Measurements from ENCODE around the gene PDAP1. TPM values are rescaled to one million over a fixed set of nuclear protein-coding genes. Genes with fewer than 3 reads are reported as not detected.

PDAP1 gene
- total RNA-seq, 4 donors from 2014 or later, result 47.2 to 68.5 (median 48.3) TPM

DNA sequence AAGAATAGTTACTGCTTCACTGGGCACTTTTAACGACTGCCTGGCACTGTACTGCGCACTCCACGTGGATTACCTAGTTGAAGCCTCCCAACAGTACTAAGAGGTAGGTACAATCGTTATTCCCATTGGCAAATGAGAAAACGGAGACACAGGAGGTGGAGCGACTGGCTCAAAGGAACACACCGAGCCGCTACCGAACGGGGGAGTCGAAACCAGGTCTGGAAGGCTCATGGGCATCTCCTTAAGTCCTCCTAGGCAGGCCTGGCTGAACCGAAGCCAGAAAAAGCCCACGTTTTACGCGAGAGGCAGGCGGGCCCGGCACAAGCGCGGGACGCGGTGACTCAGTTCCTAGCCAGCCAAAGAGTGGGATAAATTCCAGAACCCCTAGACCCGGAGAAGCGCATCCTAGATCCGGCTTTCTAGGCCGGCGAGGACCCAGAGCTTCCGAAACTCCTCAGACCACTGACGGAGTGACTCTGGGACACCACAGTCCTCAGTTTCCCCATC, 472 bp downstream of the PDAP1 start:
- H3K27ac ChIP-seq, result peak overlapping the region; percentile 95
- DNase-seq (ENCODE audit: low spot score in 2 of 2), result peak in 1 of 2 donors; percentile 88
- TF ChIP-seq POLR2A (IDR thresholded peaks at IDR 0.05) (no peak), POLR2AphosphoS5 (IDR thresholded peaks at IDR 0.05) (no peak), EP300 (IDR thresholded peaks at IDR 0.05) (no peak)
- TF ChIP-seq, protein P1, sequence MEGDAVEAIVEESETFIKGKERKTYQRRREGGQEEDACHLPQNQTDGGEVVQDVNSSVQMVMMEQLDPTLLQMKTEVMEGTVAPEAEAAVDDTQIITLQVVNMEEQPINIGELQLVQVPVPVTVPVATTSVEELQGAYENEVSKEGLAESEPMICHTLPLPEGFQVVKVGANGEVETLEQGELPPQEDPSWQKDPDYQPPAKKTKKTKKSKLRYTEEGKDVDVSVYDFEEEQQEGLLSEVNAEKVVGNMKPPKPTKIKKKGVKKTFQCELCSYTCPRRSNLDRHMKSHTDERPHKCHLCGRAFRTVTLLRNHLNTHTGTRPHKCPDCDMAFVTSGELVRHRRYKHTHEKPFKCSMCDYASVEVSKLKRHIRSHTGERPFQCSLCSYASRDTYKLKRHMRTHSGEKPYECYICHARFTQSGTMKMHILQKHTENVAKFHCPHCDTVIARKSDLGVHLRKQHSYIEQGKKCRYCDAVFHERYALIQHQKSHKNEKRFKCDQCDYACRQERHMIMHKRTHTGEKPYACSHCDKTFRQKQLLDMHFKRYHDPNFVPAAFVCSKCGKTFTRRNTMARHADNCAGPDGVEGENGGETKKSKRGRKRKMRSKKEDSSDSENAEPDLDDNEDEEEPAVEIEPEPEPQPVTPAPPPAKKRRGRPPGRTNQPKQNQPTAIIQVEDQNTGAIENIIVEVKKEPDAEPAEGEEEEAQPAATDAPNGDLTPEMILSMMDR (IDR thresholded peaks at IDR 0.05), result no peak
- 0% methylated on average over 11 of the region's 28 CpGs for WGBS
- no peaks in the 10 kb centered on the region for H3K27me3 ChIP-seq
- H3K4me3 ChIP-seq, result peak overlapping the region; percentile 92
- H3K36me3 ChIP-seq, result peaks cover 46% of the 10 kb centered on the region
- peaks cover 56% of the 10 kb centered on the region for H3K4me1 ChIP-seq
- no peaks in the 10 kb centered on the region for H3K9me3 ChIP-seq

DNA sequence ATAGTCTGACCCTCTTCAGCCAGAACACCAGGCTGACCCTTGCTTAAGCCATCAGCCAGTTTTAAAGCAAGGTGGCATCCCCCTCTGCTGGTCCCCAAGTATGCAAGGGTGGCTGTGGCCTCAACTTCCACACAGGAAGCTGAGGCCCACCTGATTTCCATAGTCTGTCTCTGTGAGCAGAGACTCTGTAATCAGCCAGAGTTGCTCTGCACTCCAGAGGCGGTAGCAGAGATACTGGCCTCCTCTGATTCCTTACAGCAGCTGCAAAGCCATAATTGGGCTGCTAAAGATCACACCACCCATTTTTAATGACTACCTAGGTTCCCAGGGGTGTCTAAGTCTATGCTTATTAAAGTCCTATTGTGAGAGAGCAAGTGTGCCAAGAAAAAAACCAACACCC, 1.8 kb downstream of the PDAP1 start:
- Histone ChIP-seq H3K36me3 (peaks cover 44% of the 10 kb centered on the region), H3K27me3 (no peaks in the 10 kb centered on the region), H3K27ac (no peak overlapping the region), H3K4me1 (peaks cover 56% of the 10 kb centered on the region), H3K9me3 (no peaks in the 10 kb centered on the region), H3K4me3 (no peak overlapping the region)
- TF ChIP-seq POLR2AphosphoS5 (IDR thresholded peaks at IDR 0.05), result no peak
- TF ChIP-seq POLR2A (IDR thresholded peaks at IDR 0.05), result no peak
- no peak for TF ChIP-seq EP300 (IDR thresholded peaks at IDR 0.05)
- TF ChIP-seq, protein P1 (IDR thresholded peaks at IDR 0.05), result no peak
- WGBS, result 63% methylated on average over 1 of the region's 1 CpG
- no peak for DNase-seq (ENCODE audit: low spot score in 2 of 2)

DNA sequence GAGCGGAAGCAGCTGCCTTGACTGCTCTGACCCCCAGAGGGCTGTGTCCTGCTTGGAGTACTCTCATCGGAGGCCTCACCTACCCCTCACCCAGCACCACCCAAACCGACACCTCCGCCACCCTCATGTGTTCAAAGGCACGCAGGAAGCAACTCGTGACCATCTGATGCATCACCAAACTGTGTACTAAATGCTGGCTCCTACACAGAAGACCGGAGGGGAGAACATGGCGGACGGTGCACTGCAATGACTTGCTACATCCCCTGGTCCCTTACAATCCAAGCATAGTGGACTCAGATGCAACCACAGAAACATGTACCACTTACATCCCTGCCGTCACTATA, 3.4 kb downstream of the PDAP1 start:
- 92% methylated on average over 10 of the region's 10 CpGs for WGBS
- no peak overlapping the region for H3K4me3 ChIP-seq
- H3K4me1 ChIP-seq, result peaks cover 47% of the 10 kb centered on the region
- H3K27ac ChIP-seq, result no peak overlapping the region
- DNase-seq (ENCODE audit: low spot score in 2 of 2), result no peak
- H3K36me3 ChIP-seq, result peaks cover 47% of the 10 kb centered on the region
- no peaks in the 10 kb centered on the region for H3K9me3 ChIP-seq
- TF ChIP-seq, protein P1 (IDR thresholded peaks at IDR 0.05), result no peak
- TF ChIP-seq POLR2AphosphoS5 (IDR thresholded peaks at IDR 0.05) (no peak), POLR2A (IDR thresholded peaks at IDR 0.05) (no peak), EP300 (IDR thresholded peaks at IDR 0.05) (no peak)
- no peaks in the 10 kb centered on the region for H3K27me3 ChIP-seq

DNA sequence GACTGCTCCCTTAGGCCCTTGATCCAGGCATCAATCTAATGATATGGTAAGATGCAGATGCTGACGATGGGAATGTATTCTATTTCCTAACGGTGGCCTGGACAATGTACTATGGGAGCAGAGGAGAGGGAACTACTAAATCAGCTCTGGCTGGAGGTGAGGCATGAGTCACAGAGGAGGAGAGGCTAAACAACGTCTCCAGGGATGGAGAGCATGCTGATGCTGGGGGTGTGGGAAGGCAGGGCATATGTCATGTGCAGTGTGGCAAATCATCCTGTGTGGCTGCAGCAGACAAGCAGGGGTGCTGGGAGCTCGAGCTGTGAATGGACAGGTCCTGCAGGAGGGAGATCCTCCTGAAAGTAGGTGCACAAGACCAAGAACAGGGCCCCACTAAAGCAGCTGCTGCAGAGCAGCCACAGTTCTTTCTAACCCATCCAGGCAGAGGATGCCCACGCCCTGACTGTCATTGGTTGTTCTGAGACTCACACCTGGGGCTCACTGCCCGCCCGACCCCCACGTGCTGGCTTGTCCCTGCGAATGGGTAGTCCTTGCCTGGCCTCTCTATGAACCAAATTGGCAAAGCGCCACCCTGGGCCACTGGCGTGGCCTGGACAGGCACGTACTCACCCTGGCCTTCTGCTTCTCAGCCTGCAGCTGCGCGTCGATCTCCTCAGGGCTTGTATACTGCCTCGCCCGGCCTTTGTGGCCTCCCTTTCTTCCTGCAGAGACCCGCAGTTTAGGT, 4.0 kb downstream of the PDAP1 start:
- no peaks in the 10 kb centered on the region for H3K27me3 ChIP-seq
- peaks cover 52% of the 10 kb centered on the region for H3K36me3 ChIP-seq
- no peak for DNase-seq (ENCODE audit: low spot score in 2 of 2)
- peaks cover 41% of the 10 kb centered on the region for H3K4me1 ChIP-seq
- TF ChIP-seq POLR2AphosphoS5 (IDR thresholded peaks at IDR 0.05), result no peak
- no peak for TF ChIP-seq EP300 (IDR thresholded peaks at IDR 0.05)
- TF ChIP-seq, protein P1 (IDR thresholded peaks at IDR 0.05), result no peak
- no peak for TF ChIP-seq POLR2A (IDR thresholded peaks at IDR 0.05)
- no peaks in the 10 kb centered on the region for H3K9me3 ChIP-seq
- H3K4me3 ChIP-seq, result no peak overlapping the region
- WGBS, result 70% methylated on average over 14 of the region's 18 CpGs
- H3K27ac ChIP-seq, result no peak overlapping the region

DNA sequence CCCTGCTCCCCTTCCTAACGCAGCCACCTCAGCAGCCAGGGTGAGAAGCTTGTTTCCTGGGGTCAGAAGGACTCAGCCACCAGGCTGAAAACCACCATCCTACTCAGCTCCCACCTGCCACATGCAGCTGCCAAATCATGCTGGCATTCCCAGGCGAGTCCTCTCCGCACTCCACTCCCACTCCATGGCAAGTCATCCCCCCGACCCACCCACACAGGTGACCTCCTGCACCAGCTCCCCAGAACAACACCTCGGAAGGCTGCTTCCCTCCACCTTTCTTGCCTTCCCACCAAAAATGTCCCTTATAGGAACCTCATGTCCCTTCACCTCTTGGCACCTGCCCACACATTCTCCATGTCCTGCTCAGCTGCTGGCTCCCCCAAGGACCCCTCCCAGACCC, 4.6 kb downstream of the PDAP1 start:
- Histone ChIP-seq H3K36me3 (peaks cover 59% of the 10 kb centered on the region), H3K27ac (no peak overlapping the region), H3K27me3 (no peaks in the 10 kb centered on the region), H3K4me3 (no peak overlapping the region), H3K4me1 (peaks cover 39% of the 10 kb centered on the region), H3K9me3 (no peaks in the 10 kb centered on the region)
- TF ChIP-seq, protein P1 (IDR thresholded peaks at IDR 0.05), result no peak
- TF ChIP-seq POLR2AphosphoS5 (IDR thresholded peaks at IDR 0.05) (no peak), POLR2A (IDR thresholded peaks at IDR 0.05) (no peak), EP300 (IDR thresholded peaks at IDR 0.05) (no peak)
- DNase-seq (ENCODE audit: low spot score in 2 of 2), result no peak
- 74% methylated on average over 4 of the region's 5 CpGs for WGBS
